HG02852 (cell line): ENCODE data around the gene HNRNPC.
A peak's percentile ranks its signal among the peaks of the same experiment; 100 is the strongest.
"Not testable (repeated sequence)": the region's sequence is repeated elsewhere in the genome, so short reads cannot be mapped to it uniquely, and the experiment has no call there.

Experiments used
- ATAC-seq: cut with Tn5 transposase; IDR thresholded peaks from one replicate; pipeline ENCODE4 v1.9.1; 2021; ENCODE audit warnings: mild to moderate bottlenecking, moderate library complexity; ENCODE audit not compliant: unreplicated experiment

Gene HNRNPC

GRCh38 chr14:21269252-21270046 is at the start of gene HNRNPC:
TSS of gene HNRNPC (minus strand) at chr14:21269442. CDS start at chr14:21234193, 35,249 bp downstream.
- peak; percentile 91 for ATAC-seq

GRCh38 chr14:21317398-21317797 is 48.2 kb upstream of the HNRNPC start:
- ATAC-seq, result peak; percentile 44

DNA sequence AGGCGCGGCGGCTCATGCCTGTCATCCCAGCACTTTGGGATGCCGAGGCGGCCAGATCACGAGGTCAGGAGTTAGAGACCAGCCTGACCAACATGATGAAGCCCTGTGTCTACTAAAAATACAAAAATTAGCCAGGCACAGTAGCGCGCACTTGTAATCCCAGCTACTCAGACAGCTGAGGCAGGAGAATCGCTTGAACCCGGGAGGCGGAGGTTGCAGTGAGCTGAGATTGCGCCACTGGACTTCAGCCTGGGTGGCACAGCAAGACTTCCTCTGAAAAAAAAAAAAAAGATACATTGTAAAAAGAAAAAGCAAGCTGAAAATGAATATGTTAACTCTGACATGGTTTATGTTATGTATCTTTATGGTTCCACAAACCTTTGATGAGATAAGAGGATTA is 44.3 kb upstream of the HNRNPC start:
- no peak for ATAC-seq

GRCh38 chr14:21311614-21312013 is 42.4 kb upstream of the HNRNPC start:
- ATAC-seq, result no peak

- ATAC-seq, result no peak
Observed at GRCh38 chr14:21309956-21310355, 40.7 kb upstream of the HNRNPC start.

- no peak for ATAC-seq
Observed at GRCh38 chr14:21309238-21309636, 40.0 kb upstream of the HNRNPC start.

DNA sequence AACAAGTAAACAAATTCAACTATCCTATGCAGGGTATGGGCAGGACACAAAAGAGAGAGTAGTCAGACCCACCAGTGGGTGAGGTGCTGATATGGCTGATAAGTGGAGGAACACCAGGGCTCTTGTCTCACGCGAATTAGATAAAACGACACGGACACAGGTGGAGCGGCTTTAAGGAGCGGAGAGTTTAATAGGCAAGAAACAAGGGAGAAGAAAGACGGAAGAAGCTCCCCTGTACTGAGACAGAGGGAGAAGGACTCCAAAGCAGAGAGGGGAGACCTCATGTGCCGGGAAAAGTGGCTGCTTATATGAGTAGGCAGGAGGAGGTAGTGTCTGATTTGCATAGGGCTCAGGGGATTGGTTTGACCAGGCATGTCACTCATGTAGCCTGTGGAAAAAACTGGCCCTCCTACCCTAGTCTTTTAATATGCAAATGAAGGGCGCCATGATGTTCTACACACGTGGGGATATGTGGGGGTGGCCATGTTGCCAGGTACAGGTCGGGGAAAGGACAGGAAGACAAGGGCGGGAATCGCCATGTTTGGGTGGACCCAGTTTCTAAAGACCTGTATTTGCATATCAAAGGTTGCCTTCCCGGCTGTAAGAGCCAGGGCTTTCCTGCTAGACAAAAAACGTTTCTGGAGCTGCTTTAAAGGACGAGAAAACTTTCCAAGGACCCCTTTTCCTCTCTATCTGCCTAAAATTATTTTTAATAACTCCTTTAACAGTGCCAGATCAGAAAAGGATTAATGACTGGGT is 39.4 kb upstream of the HNRNPC start:
- peak; percentile 83 for ATAC-seq

- ATAC-seq, result peak; percentile 27
Observed at GRCh38 chr14:21308132-21308478, 38.9 kb upstream of the HNRNPC start.

GRCh38 chr14:21307637-21308036 is 38.4 kb upstream of the HNRNPC start:
- ATAC-seq, result no peak

DNA sequence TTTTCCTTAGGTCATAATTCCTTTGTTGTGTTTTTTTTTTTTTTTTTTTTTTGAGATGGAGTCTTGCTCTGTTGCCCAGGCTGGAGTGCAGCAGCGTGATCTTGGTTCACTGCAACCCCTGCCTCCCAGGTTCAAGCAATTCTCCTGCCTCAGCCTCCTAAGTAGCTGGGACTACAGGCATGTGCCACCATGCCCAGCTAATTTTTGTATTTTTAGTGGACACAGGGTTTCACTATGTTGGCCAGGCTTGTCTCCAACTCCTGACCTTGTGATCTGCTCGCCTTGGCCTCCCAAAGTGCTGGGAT is 33.5 kb upstream of the HNRNPC start:
- ATAC-seq, result not testable (repeated sequence)

DNA sequence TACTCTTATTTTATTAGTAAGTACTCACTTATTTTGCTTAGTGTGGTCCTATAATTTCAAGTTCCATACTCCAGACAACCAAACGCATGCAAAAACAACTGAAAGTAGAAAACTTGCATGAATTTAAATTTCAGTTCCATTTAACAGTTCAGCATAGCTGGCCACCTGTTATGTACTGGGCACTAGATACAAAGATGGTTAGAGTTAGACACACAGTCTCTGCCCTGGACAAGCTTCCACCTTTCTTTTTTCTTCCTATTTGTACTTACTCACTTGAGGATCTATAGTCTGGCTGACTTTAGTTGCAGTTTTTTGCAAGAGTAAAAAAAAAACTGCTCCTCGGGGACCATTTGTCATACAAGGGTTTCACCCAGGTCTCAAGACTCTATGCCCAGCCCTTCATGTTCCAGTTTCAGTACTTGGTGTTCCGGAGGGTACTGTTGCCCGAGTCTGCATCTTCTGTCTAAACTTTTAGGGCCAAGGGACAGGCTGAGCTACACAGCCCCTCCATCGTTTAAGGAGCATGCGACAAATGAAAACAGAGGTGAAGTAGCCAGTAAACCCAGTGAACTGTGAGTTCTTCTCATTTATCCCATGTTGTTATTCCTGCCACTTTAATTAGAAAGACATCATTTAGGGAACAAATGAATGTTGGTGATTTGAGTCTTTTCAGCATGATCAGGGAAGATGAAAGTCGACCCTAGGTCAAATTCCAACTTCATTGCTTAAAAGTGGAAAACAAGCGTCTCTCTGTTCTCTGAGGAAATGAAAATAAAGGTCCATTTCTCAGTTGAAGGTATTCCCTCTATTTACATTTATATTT is 33.0 kb upstream of the HNRNPC start:
- no peak for ATAC-seq

GRCh38 chr14:21300892-21301291 is 31.6 kb upstream of the HNRNPC start:
- ATAC-seq, result no peak

- no peak for ATAC-seq
Observed at GRCh38 chr14:21299562-21300130, 30.4 kb upstream of the HNRNPC start.

- no peak for ATAC-seq
Observed at GRCh38 chr14:21298358-21298757, 29.1 kb upstream of the HNRNPC start.

DNA sequence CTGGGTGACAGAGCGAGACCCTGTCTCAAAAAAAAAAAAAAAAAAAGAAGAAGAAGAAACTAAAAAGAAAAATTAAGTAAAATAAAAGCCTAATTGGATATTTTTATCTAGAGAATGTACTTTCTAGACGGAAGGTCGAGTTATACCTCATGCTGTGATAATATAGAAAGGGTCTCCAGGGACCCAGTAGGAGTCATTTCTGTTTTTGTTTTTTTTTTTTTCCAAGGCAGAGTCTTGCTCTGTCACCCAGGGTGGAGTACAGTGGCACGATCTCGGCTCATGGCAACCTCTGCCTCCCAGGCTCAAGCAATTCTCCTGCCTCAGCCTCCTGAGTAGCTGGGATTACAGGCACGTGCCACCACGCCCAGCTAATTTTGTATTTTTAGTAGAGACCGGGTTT is 24.8 kb upstream of the HNRNPC start:
- not testable (repeated sequence) for ATAC-seq

- no peak for ATAC-seq
Observed at GRCh38 chr14:21287168-21287567, 17.9 kb upstream of the HNRNPC start.

DNA sequence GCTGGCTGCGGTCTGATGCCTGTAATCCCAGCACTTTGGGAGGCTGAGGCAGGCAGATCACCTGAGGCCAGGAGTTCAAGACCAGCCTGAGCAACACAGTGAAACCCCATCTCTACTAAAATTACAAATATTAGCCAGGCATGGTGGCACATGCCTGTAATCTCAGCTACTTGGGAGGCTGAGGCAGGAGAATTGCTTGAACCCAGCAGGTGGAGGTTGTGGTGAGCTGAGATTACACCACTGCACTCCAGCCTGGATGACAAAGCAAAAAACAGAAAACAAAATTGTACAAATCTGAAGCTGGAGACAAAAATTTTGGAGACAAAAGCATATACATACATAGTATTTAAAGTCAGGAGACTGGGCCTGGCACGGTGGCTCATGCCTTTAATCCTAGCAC is 17.3 kb upstream of the HNRNPC start:
- not testable (repeated sequence) for ATAC-seq

DNA sequence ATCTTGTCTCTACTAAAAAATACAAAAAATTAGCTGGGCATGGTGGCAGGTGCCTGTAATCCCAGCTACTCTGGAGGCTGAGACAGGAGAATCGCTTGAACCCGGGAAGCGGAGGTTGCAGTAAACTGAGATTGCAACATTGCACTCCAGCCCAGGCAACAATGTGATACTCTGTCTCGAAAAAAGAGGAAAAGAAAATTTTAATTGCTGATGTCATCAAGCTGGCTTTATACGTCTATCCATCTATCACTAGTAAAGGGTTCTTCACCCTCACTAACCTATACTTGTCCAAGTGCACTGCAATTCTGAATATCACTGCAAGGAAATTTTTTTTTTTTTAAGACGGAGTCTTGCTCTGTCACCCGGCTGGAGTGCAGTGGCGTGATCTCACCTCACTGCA is 12.7 kb upstream of the HNRNPC start:
- not testable (repeated sequence) for ATAC-seq

- ATAC-seq, result no peak
Observed at GRCh38 chr14:21279783-21280182, 10.5 kb upstream of the HNRNPC start, which contains the start of gene RPGRIP1. TSS of gene RPGRIP1 (plus strand) at chr14:21280083. CDS start at chr14:21287977, 7,894 bp downstream.

GRCh38 chr14:21278632-21279031 is 9.4 kb upstream of the HNRNPC start:
- ATAC-seq, result no peak

GRCh38 chr14:21275261-21275858 is 6.1 kb upstream of the HNRNPC start:
- ATAC-seq, result no peak
